ENCODE data around the gene UPK2.

- TF ChIP-seq CTCF (IDR thresholded peaks at IDR 0.05) = no peak
- TF ChIP-seq POLR2AphosphoS5 (IDR thresholded peaks at IDR 0.05) = no peak
- TF ChIP-seq EP300 (IDR thresholded peaks at IDR 0.05) = no peak
- no peak for TF ChIP-seq POLR2A (IDR thresholded peaks at IDR 0.05)
Measured at GRCh38 chr11:118953265-118953664, 2.8 kb upstream of the UPK2 start.

Measured in sigmoid colon (tissue), 4 donors.